Panc1 (cell line): ENCODE measurements around the gene HGD.

Experiments used
- POLR2AphosphoS5 ChIP-seq: IDR thresholded peaks from 2 replicates; pipeline ENCODE4 v1.6.1; 2012; ENCODE audit warnings: mild to moderate bottlenecking, low read depth, low read length, moderate library complexity
- TF ChIP-seq, protein P1 (sequence below): fragments of 450-650 bp; IDR thresholded peaks from 2 replicates; pipeline ENCODE4 v1.5.1; 2017; ENCODE audit warnings: mild to moderate bottlenecking

DNA sequence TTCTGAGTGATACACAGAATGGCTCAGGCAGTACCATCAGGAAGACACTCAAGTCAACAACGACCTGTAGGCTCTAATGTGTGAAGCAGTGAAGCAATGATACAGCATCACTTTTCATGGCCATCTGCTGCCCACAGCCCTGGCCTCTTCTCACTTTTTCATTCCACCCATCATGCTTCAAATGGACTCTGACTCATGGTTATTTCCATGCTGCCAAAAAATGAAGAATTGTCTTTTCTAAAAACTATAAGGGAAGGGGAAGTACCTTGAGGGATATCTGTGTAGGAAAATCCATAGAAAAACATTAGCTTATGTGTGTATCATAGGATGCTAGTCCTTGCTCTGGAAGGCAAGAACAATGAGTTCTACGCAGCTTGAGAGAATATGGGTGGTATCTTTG lies 11.5 kb downstream of the HGD start:
- TF ChIP-seq, protein P1, sequence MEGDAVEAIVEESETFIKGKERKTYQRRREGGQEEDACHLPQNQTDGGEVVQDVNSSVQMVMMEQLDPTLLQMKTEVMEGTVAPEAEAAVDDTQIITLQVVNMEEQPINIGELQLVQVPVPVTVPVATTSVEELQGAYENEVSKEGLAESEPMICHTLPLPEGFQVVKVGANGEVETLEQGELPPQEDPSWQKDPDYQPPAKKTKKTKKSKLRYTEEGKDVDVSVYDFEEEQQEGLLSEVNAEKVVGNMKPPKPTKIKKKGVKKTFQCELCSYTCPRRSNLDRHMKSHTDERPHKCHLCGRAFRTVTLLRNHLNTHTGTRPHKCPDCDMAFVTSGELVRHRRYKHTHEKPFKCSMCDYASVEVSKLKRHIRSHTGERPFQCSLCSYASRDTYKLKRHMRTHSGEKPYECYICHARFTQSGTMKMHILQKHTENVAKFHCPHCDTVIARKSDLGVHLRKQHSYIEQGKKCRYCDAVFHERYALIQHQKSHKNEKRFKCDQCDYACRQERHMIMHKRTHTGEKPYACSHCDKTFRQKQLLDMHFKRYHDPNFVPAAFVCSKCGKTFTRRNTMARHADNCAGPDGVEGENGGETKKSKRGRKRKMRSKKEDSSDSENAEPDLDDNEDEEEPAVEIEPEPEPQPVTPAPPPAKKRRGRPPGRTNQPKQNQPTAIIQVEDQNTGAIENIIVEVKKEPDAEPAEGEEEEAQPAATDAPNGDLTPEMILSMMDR: no peak
- no peak for TF ChIP-seq POLR2AphosphoS5
